Measurements from ENCODE around the gene RESP18. TPM values are rescaled to one million over a fixed set of nuclear protein-coding genes. Genes with fewer than 3 reads are reported as not detected.

Gene RESP18
- total RNA-seq, 1 experiment from 2014 or later, result not detected

DNA sequence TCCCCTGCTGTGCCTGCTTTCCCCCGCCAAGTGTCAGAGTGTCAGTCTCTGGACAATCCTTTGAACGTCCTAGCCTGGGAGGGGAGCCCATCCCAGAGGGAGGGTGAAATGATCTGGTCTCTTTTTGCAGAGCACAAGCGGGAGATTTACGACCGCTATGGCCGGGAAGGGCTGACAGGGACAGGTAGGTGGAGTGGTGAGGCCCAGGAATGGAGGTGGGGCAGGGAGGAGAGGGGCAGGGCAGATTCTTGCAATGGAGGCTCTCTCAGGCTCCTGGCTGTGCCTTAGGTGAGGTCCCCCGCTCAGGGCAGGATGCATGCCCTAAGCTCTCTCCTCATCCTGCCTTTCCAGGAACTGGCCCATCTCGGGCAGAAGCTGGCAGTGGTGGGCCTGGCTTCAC lies 51.0 kb downstream of the RESP18 start:
- H3K36me3 ChIP-seq (ENCODE audit: control insufficient read depth in 1 of 2, insufficient read depth in 2 of 2, low read length in 2 of 2), result no peaks in the 10 kb centered on the region
- RAD21 ChIA-PET (ENCODE audit: low non-redundant PET in 1 of 2, low total read pairs in 2 of 2, uncharacterized antibody in 2 of 2, unreplicated experiment in 2 of 2), result no interaction called here
- BruUV-seq (replicated peaks), result no TSS peak
- no peak overlapping the region for H3K4me3 ChIP-seq (replicated peaks in 1 of 2; ENCODE audit: low read depth in 1 of 2, low read length in 2 of 2)
- H3K27ac ChIP-seq (ENCODE audit: low read depth, low read length), result no peak overlapping the region
- H3K4me1 ChIP-seq (ENCODE audit: control insufficient read depth in 1 of 2, insufficient read depth in 2 of 2, low read length in 2 of 2), result peaks cover 26 to 42% of the 10 kb centered on the region in 2 experiments
- DNase-seq (ENCODE audit: low read depth, low spot score), result no peak
- TF ChIP-seq SIN3A (IDR thresholded peaks at IDR 0.05; ENCODE audit: low read depth), result no peak
- no peak for TF ChIP-seq TCF7L2 (IDR thresholded peaks at IDR 0.05; ENCODE audit: borderline replicate concordance, extremely low read depth, insufficient read depth, insufficient read length)
- TF ChIP-seq JUND (IDR thresholded peaks at IDR 0.05), result no peak
- TF ChIP-seq FOSL1 (IDR thresholded peaks at IDR 0.05; ENCODE audit: low read depth), result no peak
- TF ChIP-seq SP1 (IDR thresholded peaks at IDR 0.05; ENCODE audit: low read depth), result no peak
- TF ChIP-seq, protein P1, sequence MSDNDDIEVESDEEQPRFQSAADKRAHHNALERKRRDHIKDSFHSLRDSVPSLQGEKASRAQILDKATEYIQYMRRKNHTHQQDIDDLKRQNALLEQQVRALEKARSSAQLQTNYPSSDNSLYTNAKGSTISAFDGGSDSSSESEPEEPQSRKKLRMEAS (IDR thresholded peaks at IDR 0.05), result no peak
- TF ChIP-seq EGR1 (IDR thresholded peaks at IDR 0.05; ENCODE audit: low read depth), result no peak
- no peak for TF ChIP-seq SRF (IDR thresholded peaks at IDR 0.05; ENCODE audit: low read depth)
- no peak for TF ChIP-seq CBX3 (IDR thresholded peaks at IDR 0.05; ENCODE audit: low read depth)
- TF ChIP-seq, protein P2, sequence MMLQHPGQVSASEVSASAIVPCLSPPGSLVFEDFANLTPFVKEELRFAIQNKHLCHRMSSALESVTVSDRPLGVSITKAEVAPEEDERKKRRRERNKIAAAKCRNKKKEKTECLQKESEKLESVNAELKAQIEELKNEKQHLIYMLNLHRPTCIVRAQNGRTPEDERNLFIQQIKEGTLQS (IDR thresholded peaks at IDR 0.05), result no peak
- TF ChIP-seq EZH2 (IDR thresholded peaks at IDR 0.05), result no peak
- TF ChIP-seq, protein P3, sequence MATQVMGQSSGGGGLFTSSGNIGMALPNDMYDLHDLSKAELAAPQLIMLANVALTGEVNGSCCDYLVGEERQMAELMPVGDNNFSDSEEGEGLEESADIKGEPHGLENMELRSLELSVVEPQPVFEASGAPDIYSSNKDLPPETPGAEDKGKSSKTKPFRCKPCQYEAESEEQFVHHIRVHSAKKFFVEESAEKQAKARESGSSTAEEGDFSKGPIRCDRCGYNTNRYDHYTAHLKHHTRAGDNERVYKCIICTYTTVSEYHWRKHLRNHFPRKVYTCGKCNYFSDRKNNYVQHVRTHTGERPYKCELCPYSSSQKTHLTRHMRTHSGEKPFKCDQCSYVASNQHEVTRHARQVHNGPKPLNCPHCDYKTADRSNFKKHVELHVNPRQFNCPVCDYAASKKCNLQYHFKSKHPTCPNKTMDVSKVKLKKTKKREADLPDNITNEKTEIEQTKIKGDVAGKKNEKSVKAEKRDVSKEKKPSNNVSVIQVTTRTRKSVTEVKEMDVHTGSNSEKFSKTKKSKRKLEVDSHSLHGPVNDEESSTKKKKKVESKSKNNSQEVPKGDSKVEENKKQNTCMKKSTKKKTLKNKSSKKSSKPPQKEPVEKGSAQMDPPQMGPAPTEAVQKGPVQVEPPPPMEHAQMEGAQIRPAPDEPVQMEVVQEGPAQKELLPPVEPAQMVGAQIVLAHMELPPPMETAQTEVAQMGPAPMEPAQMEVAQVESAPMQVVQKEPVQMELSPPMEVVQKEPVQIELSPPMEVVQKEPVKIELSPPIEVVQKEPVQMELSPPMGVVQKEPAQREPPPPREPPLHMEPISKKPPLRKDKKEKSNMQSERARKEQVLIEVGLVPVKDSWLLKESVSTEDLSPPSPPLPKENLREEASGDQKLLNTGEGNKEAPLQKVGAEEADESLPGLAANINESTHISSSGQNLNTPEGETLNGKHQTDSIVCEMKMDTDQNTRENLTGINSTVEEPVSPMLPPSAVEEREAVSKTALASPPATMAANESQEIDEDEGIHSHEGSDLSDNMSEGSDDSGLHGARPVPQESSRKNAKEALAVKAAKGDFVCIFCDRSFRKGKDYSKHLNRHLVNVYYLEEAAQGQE (IDR thresholded peaks at IDR 0.05; ENCODE audit: low read depth), result no peak
- TF ChIP-seq, protein P4, sequence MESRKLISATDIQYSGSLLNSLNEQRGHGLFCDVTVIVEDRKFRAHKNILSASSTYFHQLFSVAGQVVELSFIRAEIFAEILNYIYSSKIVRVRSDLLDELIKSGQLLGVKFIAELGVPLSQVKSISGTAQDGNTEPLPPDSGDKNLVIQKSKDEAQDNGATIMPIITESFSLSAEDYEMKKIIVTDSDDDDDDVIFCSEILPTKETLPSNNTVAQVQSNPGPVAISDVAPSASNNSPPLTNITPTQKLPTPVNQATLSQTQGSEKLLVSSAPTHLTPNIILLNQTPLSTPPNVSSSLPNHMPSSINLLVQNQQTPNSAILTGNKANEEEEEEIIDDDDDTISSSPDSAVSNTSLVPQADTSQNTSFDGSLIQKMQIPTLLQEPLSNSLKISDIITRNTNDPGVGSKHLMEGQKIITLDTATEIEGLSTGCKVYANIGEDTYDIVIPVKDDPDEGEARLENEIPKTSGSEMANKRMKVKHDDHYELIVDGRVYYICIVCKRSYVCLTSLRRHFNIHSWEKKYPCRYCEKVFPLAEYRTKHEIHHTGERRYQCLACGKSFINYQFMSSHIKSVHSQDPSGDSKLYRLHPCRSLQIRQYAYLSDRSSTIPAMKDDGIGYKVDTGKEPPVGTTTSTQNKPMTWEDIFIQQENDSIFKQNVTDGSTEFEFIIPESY (IDR thresholded peaks at IDR 0.05; ENCODE audit: extremely low read depth, insufficient replicate concordance, low read length), result no peak
- TF ChIP-seq ELF1 (IDR thresholded peaks at IDR 0.05; ENCODE audit: borderline replicate concordance, low read depth), result no peak
- no peak for TF ChIP-seq POLR2A (IDR thresholded peaks at IDR 0.05; ENCODE audit: borderline replicate concordance, extremely low read depth, insufficient read depth, insufficient read length)
- TF ChIP-seq POLR2AphosphoS5 (IDR thresholded peaks at IDR 0.05; ENCODE audit: low read depth, low read length), result no peak
- no peak overlapping the region for H3K4me2 ChIP-seq (ENCODE audit: low read length)
- no peaks in the 10 kb centered on the region for H4K20me1 ChIP-seq (ENCODE audit: insufficient read depth)
- H3K9ac ChIP-seq (ENCODE audit: low read length), result no peak overlapping the region
- H3K27me3 ChIP-seq (ENCODE audit: insufficient read depth, low read length), result no peaks in the 10 kb centered on the region
- no peak overlapping the region for H2AFZ ChIP-seq (ENCODE audit: low read depth, low read length, poor library complexity, severe bottlenecking)
- intact Hi-C loops (cut with micrococcal nuclease), result no loop called here
- POLR2A ChIA-PET, result no interaction called here
- no peaks in the 10 kb centered on the region for H3K79me2 ChIP-seq (ENCODE audit: insufficient read depth, low read length)
- no peaks in the 10 kb centered on the region for H3K9me2 ChIP-seq (ENCODE audit: insufficient read depth)
- no peak for ATAC-seq
- CTCF ChIA-PET, result interaction anchor here (2.2 kb wide), 1 partner anchor 13 kb away, joined by 8 read pairs; no protein-coding TSS in a partner anchor
- H3K9me3 ChIP-seq (ENCODE audit: control insufficient read depth in 1 of 2, insufficient read depth in 1 of 2, low read depth in 1 of 2, low read length in 2 of 2), result no peaks in the 10 kb centered on the region
